NCI-H2227 (cell line): ENCODE results near the gene HES7.
A peak's percentile ranks its signal among the peaks of the same experiment; 100 is the strongest.
"Not testable (repeated sequence)": the region's sequence is repeated elsewhere in the genome, so short reads cannot be mapped to it uniquely, and the experiment has no call there.

ENCODE experiments used
- DNase-seq: peaks from one replicate; lab custom pipeline; 2025; ENCODE audit not compliant: unreplicated experiment; lab: John Stamatoyannopoulos, UW

The HES7 gene

DNA sequence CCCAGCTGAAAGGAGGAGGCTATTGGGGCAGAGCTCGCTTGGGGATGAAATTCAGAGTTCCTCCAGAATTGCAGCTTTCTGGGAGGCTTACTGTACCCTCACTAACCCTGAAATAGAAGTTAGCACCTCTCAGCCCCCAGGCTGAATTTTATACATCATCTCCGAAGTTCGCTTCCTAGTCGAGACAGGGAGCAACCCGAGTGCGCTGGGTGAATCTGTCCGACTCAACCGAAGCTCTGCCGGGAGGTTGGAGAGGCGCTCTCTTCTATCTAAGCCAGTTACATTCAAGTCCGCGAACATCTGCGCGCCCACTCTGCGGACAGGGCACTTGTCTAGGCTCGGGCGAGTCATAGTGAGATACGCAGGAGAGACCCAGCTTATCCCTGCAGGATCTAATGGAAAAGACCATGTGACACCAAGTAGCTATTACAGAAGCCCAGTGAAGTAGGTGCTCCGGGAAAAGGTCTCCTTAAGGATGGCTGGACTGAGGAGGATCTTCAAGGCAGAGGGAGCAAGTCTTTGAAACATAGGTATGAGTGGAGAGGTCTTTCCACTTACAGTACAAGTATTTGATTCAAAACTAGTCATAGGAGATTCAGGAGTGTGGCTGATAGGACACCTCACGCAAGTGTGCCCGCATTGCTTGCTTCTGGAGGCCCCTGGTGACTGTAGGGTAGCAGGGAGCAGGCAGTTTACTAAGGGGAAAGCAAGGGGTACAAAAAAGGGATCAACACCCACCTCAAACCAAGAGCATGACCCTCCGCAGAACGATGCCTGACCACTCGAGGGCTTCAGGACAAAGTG lies 646 bp upstream of the HES7 start:
- no peak for DNase-seq

- no peak for DNase-seq
These were observed 797 bp downstream of the HES7 start for GRCh38 chr17:8122924-8123694.

DNA sequence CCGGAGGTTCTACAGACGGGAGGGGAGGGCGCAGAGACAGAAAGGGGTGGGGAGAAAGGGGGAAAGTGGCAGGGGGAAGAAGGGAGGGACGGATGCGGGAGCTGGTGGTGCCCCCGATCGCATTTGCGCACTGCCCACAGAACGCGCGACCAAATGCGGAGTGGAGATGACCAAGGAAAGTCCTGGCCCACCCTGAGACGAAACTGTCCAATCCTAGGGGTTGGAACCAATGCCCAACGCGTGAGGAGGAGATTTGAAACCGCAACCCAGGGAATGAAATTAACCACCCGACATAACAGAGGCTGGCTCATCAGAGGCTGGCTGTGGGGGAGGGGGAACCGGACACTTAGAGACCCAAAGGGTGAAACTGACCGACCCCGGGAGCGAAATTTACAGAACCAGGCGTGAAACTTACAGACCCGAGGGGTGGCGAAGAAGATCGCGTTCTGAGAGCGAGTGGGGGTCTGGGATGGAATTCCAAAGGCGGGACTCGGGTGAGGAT lies 1.4 kb downstream of the HES7 start:
- no peak for DNase-seq

DNA sequence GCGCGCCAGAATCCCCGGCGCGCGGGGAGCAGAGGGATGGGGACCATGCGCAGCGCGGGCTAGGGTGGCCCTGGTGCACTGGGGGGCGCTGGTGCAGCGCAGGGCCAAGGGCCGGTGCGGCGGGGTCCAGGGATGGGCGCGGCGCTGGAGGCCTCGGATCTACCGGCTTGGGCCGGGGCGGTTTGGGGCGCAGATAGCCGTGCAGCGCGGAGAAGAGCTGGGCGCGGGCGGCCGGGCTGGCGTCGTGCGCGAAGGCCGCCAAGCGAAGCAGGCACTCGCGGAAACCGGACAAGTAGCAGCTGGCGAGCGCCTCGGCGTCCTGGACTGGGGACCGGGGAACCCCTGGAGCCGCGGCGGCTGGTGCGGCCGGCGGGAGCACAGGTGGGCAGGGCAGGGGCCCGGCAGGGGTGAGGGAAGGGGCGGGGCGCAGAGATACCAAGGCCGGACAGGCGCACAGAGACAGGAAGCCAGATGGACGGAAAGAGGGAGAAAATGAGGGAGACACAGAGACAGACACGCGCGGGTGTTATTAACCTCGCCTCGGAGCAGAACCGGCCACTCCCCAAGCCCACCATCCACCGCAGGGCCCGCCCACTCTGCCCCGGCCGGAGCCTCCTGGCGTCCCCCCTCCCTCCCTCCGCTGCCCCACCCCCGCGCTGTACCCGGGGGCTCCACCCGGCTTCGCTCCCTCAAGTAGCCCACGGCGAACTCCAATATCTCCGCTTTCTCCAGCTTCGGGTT lies 2.1 kb downstream of the HES7 start:
- peak; percentile 48 for DNase-seq

- no peak for DNase-seq
These were observed 2.6 kb downstream of the HES7 start for GRCh38 chr17:8121407-8121680.

DNA sequence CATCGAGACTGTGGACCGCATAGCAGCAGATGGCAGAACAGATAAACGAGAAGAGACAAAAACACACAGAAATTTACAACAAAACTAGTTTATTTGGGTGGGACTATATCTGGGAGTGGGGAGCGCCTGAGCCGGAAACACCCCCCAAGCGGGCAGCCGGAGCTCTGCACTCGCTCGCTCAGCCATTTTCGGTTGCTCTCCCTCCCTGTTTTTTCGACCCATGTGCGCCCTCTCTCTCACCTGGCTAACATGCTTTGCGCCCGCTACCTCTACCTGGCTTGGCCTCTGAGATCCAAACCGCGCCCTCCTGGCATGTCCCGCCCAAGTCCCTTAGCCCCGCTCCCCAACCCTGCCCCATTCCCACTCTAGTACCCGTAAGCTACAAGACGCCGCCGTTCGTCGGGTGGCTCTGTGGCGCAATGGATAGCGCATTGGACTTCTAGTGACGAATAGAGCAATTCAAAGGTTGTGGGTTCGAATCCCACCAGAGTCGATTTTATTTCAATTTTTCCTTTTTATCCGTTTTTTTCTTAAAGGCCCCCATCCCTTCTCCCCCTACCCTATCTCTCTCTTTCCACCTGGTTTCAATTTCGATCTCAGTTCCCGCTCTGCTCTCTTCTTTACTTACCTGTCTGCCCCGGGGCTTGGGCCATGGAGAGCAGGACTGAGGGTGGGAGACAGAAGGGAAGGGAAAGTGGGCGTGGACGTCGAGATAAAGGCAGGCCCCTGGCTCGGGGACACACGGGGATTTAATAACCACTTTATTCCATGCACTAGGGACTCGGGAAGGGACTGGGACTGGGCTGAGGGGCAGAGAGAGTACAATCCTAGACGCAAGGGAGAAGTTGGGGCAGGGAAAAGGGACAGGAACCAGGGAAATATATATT lies 3.1 kb downstream of the HES7 start:
- peak; percentile 74 for DNase-seq

- peak; percentile 91 for DNase-seq
These were observed 4.1 kb downstream of the HES7 start for GRCh38 chr17:8119581-8120519.

DNA sequence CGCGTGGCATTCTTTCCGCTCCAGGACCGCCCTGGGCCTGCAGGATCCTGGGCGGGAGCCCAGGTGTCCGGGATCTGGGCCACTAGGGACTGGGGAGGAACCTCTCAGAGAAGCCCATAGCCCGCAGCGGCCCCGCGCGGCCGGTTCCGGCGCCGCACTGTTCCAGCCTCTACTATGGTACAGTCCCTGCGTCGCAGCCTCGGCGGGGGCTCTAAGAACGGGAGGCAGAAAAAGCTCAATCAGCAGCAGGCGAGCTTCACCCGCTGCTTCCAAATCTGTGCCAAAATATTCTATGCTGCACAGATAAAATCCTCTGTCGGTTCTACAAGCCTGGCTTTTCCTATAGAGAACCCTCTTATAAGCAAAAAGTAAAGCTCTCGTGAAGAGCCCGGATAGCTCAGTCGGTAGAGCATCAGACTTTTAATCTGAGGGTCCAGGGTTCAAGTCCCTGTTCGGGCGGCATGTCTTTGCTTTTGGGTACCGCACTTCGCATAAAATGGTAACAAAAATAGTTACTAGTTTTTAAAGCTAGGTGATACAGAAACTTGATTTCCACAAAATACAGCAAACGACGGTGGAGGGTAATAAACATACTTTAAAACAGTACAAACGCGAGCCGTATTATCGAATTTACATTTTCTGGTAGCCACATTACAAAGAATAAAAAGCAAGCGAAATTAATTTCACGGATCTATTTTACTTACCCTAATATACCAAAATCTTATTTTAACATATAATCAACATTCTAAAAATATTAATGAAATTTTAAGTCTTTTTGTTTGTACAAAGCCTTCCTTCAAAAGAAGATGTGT lies 4.9 kb downstream of the HES7 start:
- DNase-seq: peak; percentile 86

DNA sequence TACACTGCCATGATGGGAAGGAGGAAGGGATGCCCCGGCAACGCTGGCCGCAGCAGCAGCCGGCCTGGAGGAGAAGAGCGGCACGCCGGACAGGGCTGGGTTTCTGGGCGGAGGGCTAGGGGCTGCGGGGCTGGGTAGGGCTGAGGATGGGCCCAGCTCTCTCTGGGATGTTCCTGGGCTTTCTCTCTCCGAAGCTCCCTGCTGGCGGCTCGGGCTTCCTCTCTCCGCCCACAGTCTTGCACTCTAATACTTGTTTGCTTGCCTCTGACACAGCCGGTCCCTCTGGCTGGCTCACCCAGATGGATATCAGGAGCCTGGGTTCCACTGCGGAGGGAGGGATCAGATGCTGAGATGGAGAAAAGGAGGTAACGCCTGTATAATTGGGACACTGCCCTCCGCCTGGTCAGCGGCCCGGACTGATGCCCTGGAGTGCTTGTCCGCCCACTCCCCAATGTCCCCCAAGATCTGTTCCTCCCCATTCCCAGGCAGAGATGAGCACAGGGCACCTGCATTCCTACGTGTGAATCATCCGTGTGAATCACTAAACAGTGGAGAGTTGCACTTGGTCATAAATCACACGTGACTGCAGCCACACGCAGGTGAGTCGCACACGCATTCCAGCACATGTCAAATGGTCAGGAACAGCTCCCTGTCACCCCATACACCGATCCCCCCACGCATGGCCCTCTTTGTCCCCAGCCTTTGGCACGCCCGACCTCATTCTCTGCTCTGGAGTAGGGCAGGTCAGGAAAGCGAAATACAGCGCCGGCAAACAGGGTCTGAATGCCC lies 5.7 kb downstream of the HES7 start, which contains the start of gene ALOXE3:
Gene ALOXE3, minus strand, starts transcription at position 535 of the 789 bp plus-strand sequence. Its CDS starts 524 bp downstream, at position 11.
- no peak for DNase-seq

DNA sequence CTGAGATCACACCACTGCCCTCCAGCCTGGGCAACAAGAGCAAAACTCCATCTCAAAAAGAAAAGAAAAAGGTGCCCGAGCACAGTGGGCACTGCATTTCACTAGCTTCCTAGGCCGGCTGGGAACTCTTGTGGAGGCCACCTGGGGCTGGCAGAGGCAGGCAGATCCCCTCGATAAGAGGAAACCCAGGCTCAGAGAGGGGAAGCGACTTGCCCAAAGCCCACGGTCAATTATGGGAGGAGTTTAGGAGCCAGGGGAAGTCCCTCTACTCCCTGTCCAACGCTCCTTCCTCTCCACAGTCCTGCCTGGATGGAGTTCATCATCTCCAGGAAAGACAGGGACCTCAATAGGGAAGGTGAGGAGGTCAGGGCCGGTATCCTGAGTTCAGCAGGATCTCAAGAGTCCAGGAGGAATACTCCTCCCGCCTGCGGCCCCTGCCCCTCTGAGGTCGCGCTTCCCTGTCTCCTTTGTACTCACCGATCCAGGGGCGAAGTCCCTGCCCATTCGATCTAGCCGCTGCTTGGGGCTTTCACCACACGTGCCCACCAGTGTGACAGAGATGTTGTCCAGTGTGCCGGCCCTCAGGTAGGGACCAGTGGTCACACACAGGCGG lies 6.4 kb downstream of the HES7 start:
- no peak for DNase-seq

GRCh38 chr17:8116776-8117175 lies 7.1 kb downstream of the HES7 start:
- no peak for DNase-seq

- DNase-seq: no peak
These were observed 13.0 kb downstream of the HES7 start for GRCh38 chr17:8110907-8111306.

DNA sequence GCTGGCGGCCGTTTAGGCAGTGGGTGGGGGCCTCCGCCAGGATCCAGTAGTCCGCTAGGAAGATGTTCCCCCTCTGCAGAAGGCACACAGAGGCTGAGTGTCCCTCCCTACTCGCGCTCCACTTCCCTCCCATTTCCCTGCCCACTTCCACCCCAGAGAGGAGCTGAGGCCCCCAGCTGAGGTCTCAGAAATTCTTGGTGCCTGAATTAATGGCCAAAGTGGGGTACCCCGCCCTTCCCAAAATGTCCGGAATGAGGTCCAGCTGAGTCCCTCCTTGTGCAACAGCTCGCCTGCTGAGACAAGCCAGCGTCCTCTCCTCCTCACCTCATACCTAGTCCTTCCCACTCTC lies 13.5 kb downstream of the HES7 start:
- DNase-seq: no peak

DNA sequence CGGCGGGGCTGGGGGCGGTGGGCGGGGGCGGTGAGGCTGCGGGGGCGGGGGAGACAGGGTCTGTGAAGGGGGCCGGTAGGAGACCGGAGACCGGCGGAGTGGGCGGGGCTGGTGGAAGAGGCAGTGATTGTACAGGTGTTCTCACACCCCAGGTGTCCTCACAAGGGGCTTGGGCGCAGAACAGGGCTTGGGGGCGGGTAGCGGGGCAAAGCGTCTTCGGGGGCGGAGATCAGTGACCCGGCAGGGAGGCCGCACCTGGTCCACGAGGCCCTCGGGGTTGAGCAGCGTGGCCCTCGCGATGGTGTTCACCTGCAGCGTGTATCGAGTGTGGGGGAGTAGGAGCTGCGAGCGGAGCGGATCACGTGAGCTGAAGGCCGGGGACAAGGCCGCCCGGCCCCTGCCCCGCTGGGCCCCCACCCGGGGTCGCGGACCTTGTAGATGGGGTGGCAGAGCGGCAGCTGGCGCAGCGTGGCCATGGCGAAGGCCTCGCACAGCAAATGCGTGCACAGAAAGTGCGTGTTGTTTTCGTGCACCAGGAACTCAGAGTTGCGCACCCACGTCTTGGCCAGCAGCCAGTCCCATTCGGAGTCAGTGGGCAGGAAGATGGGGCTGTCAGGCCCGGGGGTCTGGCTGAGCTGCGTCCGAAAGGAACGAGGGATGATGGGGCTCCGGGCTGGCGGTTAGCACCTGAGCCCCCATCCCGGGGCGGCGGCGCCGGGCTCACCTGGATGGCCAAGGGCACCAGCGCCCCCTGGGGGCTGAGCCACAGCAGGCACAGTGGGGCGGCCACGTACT lies 14.0 kb downstream of the HES7 start:
- peak; percentile 60 for DNase-seq

DNA sequence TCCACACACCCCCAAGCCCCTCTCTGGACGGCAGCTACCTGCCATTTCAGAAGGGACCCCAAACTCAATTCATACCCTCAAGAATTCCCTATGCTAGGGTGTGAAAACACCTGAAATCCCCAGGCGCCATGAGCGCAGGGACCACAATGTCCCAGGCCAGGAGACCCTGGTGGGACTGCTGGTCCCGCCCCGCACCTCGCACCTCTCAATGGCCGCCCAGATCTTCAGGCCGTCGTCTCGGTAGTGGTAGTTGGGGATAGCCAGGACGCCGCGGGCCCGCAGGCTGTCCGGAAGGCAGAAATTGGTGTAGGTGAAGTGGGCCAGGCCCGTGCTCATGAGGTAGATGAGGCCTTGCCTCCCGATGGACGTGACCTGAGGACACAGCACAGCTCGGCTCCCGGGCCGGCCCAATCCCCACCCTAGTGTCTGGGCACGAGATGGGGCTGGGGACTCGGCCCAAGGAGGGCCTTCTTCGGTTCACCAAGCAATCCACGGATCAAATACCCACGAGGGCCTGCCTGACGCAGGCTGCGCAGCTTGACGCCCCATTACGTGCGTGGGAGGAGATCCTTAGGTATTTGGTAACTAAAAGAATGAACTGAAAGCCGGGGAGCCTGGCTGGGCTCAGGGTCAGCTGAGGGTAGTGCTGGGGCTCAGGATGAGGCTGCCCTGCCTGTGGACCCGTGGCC lies 14.8 kb downstream of the HES7 start:
- DNase-seq: no peak

DNA sequence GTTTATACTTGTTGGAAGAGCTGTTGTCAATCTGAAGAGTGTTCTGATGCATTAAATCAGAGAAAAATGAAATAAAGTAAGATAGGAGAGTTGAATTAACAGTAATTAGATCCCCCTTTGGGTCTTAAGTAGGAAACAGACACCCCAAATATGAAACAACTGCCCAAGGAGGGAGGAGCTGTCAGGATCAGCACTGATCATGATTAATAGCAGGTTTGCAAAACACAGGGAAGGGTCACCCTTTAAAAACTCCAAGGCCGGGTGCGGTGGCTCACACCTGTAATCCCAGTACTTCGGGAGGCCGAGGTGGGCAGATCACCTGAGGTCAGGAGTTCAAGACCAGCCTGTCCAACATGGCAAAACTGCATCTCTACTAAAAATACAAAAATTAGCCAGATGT lies 16.9 kb downstream of the HES7 start:
- DNase-seq: not testable (repeated sequence)
